Measurements from ENCODE around the gene TBL1X.

GRCh38 chrX:9605484-9605883 is 140.6 kb downstream of the TBL1X start:
- TF ChIP-seq, protein P1, sequence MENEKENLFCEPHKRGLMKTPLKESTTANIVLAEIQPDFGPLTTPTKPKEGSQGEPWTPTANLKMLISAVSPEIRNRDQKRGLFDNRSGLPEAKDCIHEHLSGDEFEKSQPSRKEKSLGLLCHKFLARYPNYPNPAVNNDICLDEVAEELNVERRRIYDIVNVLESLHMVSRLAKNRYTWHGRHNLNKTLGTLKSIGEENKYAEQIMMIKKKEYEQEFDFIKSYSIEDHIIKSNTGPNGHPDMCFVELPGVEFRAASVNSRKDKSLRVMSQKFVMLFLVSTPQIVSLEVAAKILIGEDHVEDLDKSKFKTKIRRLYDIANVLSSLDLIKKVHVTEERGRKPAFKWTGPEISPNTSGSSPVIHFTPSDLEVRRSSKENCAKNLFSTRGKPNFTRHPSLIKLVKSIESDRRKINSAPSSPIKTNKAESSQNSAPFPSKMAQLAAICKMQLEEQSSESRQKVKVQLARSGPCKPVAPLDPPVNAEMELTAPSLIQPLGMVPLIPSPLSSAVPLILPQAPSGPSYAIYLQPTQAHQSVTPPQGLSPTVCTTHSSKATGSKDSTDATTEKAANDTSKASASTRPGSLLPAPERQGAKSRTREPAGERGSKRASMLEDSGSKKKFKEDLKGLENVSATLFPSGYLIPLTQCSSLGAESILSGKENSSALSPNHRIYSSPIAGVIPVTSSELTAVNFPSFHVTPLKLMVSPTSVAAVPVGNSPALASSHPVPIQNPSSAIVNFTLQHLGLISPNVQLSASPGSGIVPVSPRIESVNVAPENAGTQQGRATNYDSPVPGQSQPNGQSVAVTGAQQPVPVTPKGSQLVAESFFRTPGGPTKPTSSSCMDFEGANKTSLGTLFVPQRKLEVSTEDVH (IDR thresholded peaks at IDR 0.05; ENCODE audit: low read depth, partially characterized antibody) = no peak
- TF ChIP-seq CTCF (IDR thresholded peaks at IDR 0.05 in 2 of 3, conservative IDR thresholded peaks at IDR 0.05 in 1 of 3; ENCODE audit: control insufficient read depth in 2 of 3, extremely low read depth in 1 of 3, insufficient read depth in 1 of 3, low read depth in 3 of 3, low read length in 3 of 3) (no peak), TCF3 (IDR thresholded peaks at IDR 0.05; ENCODE audit: borderline replicate concordance, insufficient read depth, low read depth, low read length) (no peak), NFYB (IDR thresholded peaks at IDR 0.05; ENCODE audit: insufficient read depth, low read depth, low read length) (no peak), KDM1A (IDR thresholded peaks at IDR 0.05; ENCODE audit: borderline replicate concordance) (no peak)
- TF ChIP-seq, protein P2, sequence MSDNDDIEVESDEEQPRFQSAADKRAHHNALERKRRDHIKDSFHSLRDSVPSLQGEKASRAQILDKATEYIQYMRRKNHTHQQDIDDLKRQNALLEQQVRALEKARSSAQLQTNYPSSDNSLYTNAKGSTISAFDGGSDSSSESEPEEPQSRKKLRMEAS (IDR thresholded peaks at IDR 0.05; ENCODE audit: low read depth, low read length) = no peak
- TF ChIP-seq, protein P3, sequence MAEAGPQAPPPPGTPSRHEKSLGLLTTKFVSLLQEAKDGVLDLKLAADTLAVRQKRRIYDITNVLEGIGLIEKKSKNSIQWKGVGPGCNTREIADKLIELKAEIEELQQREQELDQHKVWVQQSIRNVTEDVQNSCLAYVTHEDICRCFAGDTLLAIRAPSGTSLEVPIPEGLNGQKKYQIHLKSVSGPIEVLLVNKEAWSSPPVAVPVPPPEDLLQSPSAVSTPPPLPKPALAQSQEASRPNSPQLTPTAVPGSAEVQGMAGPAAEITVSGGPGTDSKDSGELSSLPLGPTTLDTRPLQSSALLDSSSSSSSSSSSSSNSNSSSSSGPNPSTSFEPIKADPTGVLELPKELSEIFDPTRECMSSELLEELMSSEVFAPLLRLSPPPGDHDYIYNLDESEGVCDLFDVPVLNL (IDR thresholded peaks at IDR 0.05; ENCODE audit: low read depth, low read length) = no peak

Measured in GM12878 (cell line).